Measurements from ENCODE around the gene SECTM1. TPM values are rescaled to one million over a fixed set of nuclear protein-coding genes. Genes with fewer than 3 reads are reported as not detected.
A peak's percentile ranks its signal among the peaks of the same experiment; 100 is the strongest.

The SECTM1 gene
- total and polyA plus RNA-seq, 9 of the 15 experiments (the other 6 are each of a cell fraction or from before 2014, with no cell fraction given): 0.11 to 0.46 (median 0.18) TPM; not detected in 6

DNA sequence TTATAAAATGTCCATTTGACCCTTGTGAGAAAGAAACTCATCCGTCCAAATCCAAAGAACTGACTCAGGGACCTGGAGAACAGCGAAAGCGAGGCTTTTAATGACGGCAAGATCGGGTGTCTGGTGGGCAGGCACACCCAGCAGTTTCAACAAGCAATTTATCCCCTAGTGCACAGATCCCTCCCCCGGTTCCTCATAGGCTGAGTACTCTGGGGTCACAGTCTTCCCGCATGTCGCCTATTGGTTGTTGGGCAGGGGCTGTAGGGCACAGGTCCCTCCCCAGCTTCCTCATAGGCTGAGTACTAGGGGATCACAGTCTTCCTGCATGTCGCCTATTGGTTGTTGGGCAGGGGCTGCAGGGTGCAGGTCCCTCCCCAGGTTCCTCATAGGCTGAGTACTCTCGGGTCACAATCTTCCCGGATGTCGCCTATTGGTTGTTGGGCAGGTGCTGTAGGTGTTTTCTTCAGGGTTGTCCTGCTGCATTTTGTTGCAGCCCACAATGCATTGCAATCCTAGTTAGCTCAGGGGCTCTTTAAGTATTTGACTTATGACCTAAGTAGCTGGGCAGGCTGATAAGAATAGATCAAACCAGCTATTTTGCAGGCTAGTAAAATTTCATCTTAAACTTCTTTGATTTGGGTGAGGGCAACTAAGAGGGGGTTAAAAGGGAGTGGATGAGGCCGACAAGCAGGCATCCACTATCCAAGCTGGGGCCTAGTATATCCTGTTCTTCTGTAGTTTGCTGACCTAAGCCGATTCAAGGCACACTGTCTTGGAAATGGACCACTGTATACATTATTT, 34.4 kb upstream of the SECTM1 start (continued):
- TF ChIP-seq ZNF217 (CRISPR knock-in tag; IDR thresholded peaks at IDR 0.05): no peak
- TF ChIP-seq, protein P1, sequence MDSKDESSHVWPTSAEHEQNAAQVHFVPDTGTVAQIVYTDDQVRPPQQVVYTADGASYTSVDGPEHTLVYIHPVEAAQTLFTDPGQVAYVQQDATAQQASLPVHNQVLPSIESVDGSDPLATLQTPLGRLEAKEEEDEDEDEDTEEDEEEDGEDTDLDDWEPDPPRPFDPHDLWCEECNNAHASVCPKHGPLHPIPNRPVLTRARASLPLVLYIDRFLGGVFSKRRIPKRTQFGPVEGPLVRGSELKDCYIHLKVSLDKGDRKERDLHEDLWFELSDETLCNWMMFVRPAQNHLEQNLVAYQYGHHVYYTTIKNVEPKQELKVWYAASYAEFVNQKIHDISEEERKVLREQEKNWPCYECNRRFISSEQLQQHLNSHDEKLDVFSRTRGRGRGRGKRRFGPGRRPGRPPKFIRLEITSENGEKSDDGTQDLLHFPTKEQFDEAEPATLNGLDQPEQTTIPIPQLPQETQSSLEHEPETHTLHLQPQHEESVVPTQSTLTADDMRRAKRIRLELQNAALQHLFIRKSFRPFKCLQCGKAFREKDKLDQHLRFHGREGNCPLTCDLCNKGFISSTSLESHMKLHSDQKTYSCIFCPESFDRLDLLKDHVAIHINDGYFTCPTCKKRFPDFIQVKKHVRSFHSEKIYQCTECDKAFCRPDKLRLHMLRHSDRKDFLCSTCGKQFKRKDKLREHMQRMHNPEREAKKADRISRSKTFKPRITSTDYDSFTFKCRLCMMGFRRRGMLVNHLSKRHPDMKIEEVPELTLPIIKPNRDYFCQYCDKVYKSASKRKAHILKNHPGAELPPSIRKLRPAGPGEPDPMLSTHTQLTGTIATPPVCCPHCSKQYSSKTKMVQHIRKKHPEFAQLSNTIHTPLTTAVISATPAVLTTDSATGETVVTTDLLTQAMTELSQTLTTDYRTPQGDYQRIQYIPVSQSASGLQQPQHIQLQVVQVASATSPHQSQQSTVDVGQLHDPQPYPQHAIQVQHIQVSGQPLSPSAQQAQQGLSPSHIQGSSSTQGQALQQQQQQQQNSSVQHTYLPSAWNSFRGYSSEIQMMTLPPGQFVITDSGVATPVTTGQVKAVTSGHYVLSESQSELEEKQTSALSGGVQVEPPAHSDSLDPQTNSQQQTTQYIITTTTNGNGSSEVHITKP (IDR thresholded peaks at IDR 0.05; ENCODE audit: partially characterized antibody): no peak
- no peak for TF ChIP-seq RBM17 (IDR thresholded peaks at IDR 0.05; ENCODE audit: borderline replicate concordance, low read depth, low read length)
- TF ChIP-seq, protein P2, sequence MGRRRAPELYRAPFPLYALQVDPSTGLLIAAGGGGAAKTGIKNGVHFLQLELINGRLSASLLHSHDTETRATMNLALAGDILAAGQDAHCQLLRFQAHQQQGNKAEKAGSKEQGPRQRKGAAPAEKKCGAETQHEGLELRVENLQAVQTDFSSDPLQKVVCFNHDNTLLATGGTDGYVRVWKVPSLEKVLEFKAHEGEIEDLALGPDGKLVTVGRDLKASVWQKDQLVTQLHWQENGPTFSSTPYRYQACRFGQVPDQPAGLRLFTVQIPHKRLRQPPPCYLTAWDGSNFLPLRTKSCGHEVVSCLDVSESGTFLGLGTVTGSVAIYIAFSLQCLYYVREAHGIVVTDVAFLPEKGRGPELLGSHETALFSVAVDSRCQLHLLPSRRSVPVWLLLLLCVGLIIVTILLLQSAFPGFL (CRISPR knock-in tag; IDR thresholded peaks at IDR 0.05): no peak
- no peak for TF ChIP-seq ZNF41 (CRISPR knock-in tag; conservative IDR thresholded peaks at IDR 0.05)
- TF ChIP-seq HNRNPUL1 (IDR thresholded peaks at IDR 0.05; ENCODE audit: low read length): no peak
- peak; percentile 31 for TF ChIP-seq ZFP36 (IDR thresholded peaks at IDR 0.05; ENCODE audit: low read depth, low read length, partially characterized antibody)
- TF ChIP-seq, protein P3, sequence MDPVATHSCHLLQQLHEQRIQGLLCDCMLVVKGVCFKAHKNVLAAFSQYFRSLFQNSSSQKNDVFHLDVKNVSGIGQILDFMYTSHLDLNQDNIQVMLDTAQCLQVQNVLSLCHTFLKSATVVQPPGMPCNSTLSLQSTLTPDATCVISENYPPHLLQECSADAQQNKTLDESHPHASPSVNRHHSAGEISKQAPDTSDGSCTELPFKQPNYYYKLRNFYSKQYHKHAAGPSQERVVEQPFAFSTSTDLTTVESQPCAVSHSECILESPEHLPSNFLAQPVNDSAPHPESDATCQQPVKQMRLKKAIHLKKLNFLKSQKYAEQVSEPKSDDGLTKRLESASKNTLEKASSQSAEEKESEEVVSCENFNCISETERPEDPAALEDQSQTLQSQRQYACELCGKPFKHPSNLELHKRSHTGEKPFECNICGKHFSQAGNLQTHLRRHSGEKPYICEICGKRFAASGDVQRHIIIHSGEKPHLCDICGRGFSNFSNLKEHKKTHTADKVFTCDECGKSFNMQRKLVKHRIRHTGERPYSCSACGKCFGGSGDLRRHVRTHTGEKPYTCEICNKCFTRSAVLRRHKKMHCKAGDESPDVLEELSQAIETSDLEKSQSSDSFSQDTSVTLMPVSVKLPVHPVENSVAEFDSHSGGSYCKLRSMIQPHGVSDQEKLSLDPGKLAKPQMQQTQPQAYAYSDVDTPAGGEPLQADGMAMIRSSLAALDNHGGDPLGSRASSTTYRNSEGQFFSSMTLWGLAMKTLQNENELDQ (CRISPR knock-in tag; IDR thresholded peaks at IDR 0.05; ENCODE audit: borderline replicate concordance): no peak
- no peak for TF ChIP-seq PCBP1 (IDR thresholded peaks at IDR 0.05; ENCODE audit: low read depth, low read length, poor library complexity, severe bottlenecking)
- TF ChIP-seq ZSCAN32 (CRISPR knock-in tag; IDR thresholded peaks at IDR 0.05): no peak
- TF ChIP-seq FOXJ2 (tag; IDR thresholded peaks at IDR 0.05): no peak
- TF ChIP-seq, protein P4, sequence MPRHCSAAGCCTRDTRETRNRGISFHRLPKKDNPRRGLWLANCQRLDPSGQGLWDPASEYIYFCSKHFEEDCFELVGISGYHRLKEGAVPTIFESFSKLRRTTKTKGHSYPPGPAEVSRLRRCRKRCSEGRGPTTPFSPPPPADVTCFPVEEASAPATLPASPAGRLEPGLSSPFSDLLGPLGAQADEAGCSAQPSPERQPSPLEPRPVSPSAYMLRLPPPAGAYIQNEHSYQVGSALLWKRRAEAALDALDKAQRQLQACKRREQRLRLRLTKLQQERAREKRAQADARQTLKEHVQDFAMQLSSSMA (CRISPR knock-in tag; IDR thresholded peaks at IDR 0.05): no peak
- TF ChIP-seq IFI16 (CRISPR knock-in tag; IDR thresholded peaks at IDR 0.05): no peak
- peak; percentile 94 for TF ChIP-seq CC2D1A (IDR thresholded peaks at IDR 0.05)
- no peak for TF ChIP-seq RNF2 (IDR thresholded peaks at IDR 0.05)
- TF ChIP-seq, protein P5, sequence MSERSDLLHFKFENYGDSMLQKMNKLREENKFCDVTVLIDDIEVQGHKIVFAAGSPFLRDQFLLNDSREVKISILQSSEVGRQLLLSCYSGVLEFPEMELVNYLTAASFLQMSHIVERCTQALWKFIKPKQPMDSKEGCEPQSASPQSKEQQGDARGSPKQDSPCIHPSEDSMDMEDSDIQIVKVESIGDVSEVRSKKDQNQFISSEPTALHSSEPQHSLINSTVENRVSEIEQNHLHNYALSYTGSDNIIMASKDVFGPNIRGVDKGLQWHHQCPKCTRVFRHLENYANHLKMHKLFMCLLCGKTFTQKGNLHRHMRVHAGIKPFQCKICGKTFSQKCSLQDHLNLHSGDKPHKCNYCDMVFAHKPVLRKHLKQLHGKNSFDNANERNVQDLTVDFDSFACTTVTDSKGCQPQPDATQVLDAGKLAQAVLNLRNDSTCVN (CRISPR knock-in tag; IDR thresholded peaks at IDR 0.05): no peak
- no peak for TF ChIP-seq ZNF57 (CRISPR knock-in tag; IDR thresholded peaks at IDR 0.05)
- peak; percentile 81 for TF ChIP-seq POLR2AphosphoS5 (IDR thresholded peaks at IDR 0.05; ENCODE audit: control insufficient read depth, insufficient read depth, low read depth, low read length)
- TF ChIP-seq HNRNPK (IDR thresholded peaks at IDR 0.05; ENCODE audit: low read depth, low read length, poor library complexity, severe bottlenecking): no peak
